Vagina (tissue), 2 donors: ENCODE measurements around the gene OR52K2. TPM values are rescaled to one million over a fixed set of nuclear protein-coding genes. Genes with fewer than 3 reads are reported as not detected.

Source experiments
- DNase-seq, 2 donors: peaks; one replicate each; pipeline ENCODE4 v3.0.0-alpha.2; 2017; ENCODE audit errors: extremely low spot score in 2 of 2
- H3K27ac ChIP-seq: fragments of 200-600 bp; sonication (generic); one replicate; pipeline ENCODE4 v1.5.1; 2019
- H3K27me3 ChIP-seq: fragments of 200-600 bp; sonication (generic); one replicate; pipeline ENCODE4 v1.5.1; 2019
- H3K36me3 ChIP-seq, 2 donors: fragments of 200-600 bp; sonication (generic); one replicate each; pipeline ENCODE4 v1.5.1; 2017 to 2019
- H3K4me1 ChIP-seq: fragments of 200-600 bp; sonication (generic); one replicate; pipeline ENCODE4 v1.5.1; 2019
- H3K4me3 ChIP-seq, 2 donors: fragments of 200-600 bp; sonication (generic); 1 replicate in 1 of 2; 2 replicates in 1 of 2; pipeline ENCODE4 v1.5.1; 2016 to 2019
- H3K9me3 ChIP-seq: fragments of 200-600 bp; sonication (generic); one replicate; pipeline ENCODE4 v1.5.1; 2019
- POLR2A ChIP-seq, 2 donors: fragments of 450-650 bp; IDR thresholded peaks; one replicate each; pipeline ENCODE4 v1.6.1; 2017; ENCODE audit warnings: antibody characterized with exemption in 2 of 2, mild to moderate bottlenecking in 2 of 2, moderate library complexity in 2 of 2
- POLR2AphosphoS5 ChIP-seq, 2 donors: sonication (generic); formaldehyde crosslinking; IDR thresholded peaks; one replicate each; pipeline ENCODE4 v1.9.0; 2017; ENCODE audit warnings: antibody characterized with exemption in 2 of 2, mild to moderate bottlenecking in 2 of 2, low read depth in 1 of 2; ENCODE audit not compliant: insufficient read depth in 1 of 2
- intact Hi-C: fragments of 100-400 bp; cut with DNase I; formaldehyde crosslinking; loops from one replicate; pipeline ENCODE4 v1.15.1; 2023
- total RNA-seq: library from RNA; depleted of rRNA; stranded (reverse); fragments of >200 nt; gene quantifications from one replicate; pipeline ENCODE4 v1.2.3, GENCODE V29; 2016
- TF ChIP-seq, protein P1 (sequence below), 3 experiments: fragments of 450-650 bp in 2 of 3; fragments of 200-600 bp in 1 of 3; sonication (generic) in 1 of 3; IDR thresholded peaks; one replicate each; pipeline ENCODE4 v1.5.1; 2017 to 2019; ENCODE audit warnings: antibody characterized with exemption in 3 of 3, mild to moderate bottlenecking in 2 of 3, moderate library complexity in 2 of 3

The OR52K2 gene
- total RNA-seq, 1 donor from 2014 or later: not detected

DNA sequence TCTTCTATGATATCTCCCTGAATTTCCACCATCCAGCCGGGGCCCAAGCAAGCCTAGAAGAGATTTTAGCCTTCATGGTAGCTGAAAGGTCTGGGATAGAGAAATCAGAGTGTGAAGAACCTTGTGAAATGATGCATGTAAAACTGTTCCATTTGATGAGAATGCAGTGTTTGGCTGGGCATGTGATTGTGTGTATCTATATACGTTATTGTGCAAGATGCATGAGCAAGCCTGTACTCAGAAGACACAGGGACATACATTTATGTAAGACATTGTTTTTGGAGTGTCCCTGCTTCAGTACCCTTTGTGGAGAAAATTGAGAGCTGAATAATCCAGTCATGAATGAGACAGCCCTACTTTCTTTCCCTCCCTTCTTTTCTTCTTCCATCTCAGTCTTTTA is 15.2 kb upstream of the OR52K2 start:
- Histone ChIP-seq H3K27ac (no peak overlapping the region), H3K36me3 (no peaks in the 10 kb centered on the region), H3K4me1 (no peaks in the 10 kb centered on the region), H3K4me3 (no peak overlapping the region), H3K9me3 (no peaks in the 10 kb centered on the region), H3K27me3 (no peaks in the 10 kb centered on the region)
- intact Hi-C loops: no loop called here
- no peak for DNase-seq
- TF ChIP-seq, protein P1, sequence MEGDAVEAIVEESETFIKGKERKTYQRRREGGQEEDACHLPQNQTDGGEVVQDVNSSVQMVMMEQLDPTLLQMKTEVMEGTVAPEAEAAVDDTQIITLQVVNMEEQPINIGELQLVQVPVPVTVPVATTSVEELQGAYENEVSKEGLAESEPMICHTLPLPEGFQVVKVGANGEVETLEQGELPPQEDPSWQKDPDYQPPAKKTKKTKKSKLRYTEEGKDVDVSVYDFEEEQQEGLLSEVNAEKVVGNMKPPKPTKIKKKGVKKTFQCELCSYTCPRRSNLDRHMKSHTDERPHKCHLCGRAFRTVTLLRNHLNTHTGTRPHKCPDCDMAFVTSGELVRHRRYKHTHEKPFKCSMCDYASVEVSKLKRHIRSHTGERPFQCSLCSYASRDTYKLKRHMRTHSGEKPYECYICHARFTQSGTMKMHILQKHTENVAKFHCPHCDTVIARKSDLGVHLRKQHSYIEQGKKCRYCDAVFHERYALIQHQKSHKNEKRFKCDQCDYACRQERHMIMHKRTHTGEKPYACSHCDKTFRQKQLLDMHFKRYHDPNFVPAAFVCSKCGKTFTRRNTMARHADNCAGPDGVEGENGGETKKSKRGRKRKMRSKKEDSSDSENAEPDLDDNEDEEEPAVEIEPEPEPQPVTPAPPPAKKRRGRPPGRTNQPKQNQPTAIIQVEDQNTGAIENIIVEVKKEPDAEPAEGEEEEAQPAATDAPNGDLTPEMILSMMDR (IDR thresholded peaks at IDR 0.05): no peak
- TF ChIP-seq POLR2AphosphoS5 (IDR thresholded peaks at IDR 0.05; ENCODE audit: insufficient read depth in 1 of 2, low read depth in 1 of 2): no peak
- TF ChIP-seq POLR2A (IDR thresholded peaks at IDR 0.05): no peak

DNA sequence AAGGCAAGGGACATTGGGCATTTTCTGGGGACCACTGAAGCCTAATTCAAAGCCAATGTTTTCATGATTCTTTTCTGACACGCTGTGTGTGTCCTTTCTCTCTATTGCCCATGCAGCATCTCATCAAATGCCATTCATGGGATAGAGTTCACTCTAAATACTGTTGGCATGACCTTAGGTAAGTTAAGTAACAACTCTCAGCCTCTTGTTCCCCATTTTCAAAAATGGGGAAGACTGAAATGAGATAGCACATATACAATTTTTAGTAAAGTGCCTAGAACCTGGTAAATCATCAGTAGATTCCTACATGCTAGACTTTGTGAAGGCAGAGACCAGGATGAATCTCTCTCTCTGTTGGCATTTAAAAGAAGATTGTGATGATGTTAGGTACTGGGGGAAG is 12.7 kb upstream of the OR52K2 start:
- Histone ChIP-seq H3K4me1 (no peaks in the 10 kb centered on the region), H3K27ac (no peak overlapping the region), H3K36me3 (no peaks in the 10 kb centered on the region), H3K9me3 (no peaks in the 10 kb centered on the region), H3K27me3 (no peaks in the 10 kb centered on the region), H3K4me3 (no peak overlapping the region)
- intact Hi-C loops: no loop called here
- no peak for TF ChIP-seq POLR2A (IDR thresholded peaks at IDR 0.05)
- TF ChIP-seq, protein P1 (IDR thresholded peaks at IDR 0.05): no peak
- no peak for TF ChIP-seq POLR2AphosphoS5 (IDR thresholded peaks at IDR 0.05; ENCODE audit: insufficient read depth in 1 of 2, low read depth in 1 of 2)
- DNase-seq: no peak

DNA sequence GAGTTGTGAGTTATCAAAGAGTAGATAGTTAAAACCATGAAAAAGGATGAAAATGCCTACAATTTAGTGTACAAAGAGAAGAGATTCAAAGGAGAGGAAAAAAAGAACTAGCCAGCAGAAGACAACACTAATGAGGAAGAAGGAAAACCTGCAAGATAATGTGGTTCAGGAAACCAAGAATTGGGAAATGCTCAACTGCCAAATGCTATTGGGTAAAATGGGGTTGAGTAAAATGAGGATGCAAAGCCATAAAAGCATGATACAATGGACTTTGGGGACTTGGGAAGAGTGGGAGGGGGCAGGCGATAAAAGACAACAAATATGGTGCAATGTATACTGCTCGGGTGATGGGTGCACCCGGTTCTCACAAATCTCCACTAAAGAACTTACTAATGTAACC is 7.6 kb upstream of the OR52K2 start:
- TF ChIP-seq, protein P1 (IDR thresholded peaks at IDR 0.05): no peak
- TF ChIP-seq POLR2AphosphoS5 (IDR thresholded peaks at IDR 0.05; ENCODE audit: insufficient read depth in 1 of 2, low read depth in 1 of 2) (no peak), POLR2A (IDR thresholded peaks at IDR 0.05) (no peak)
- intact Hi-C loops: no loop called here
- H3K4me1 ChIP-seq: no peaks in the 10 kb centered on the region
- H3K27me3 ChIP-seq: no peaks in the 10 kb centered on the region
- H3K9me3 ChIP-seq: no peaks in the 10 kb centered on the region
- no peak overlapping the region for H3K4me3 ChIP-seq
- no peaks in the 10 kb centered on the region for H3K36me3 ChIP-seq
- no peak for DNase-seq
- no peak overlapping the region for H3K27ac ChIP-seq

DNA sequence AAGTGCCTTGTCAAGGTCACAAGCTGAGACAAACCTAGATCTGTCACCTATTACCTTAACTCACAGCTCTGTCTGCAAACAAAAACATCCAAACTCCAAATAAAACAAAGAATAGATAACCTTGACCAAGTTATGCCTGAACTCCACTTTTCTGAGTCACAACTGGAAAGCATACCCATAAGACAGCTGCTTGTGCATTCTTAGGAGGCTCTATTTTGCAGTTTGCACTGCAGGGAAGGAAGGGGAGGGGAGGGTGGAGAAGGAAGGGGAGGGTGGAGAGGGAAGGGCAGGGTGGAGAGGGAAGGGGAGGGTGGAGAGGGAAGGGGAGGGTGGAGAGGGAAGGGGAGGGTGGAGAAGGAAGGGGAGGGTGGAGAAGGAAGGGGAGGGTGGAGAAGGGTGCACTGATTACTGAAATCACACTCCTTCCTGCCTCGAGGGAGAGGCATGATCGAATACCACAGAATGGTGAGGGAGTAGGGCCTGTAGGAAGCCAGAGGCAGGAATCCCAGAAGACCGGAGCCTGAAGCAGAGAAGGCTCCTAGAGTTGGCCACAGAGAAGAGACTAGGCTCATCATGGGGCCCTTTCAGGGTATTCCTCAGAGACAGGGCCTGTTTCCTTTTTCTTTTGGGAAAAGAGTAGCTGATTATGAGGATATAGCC is 5.7 kb upstream of the OR52K2 start:
- Histone ChIP-seq H3K4me1 (no peaks in the 10 kb centered on the region), H3K4me3 (no peak overlapping the region), H3K27me3 (no peaks in the 10 kb centered on the region), H3K36me3 (no peaks in the 10 kb centered on the region), H3K27ac (no peak overlapping the region), H3K9me3 (no peaks in the 10 kb centered on the region)
- intact Hi-C loops: no loop called here
- DNase-seq: no peak
- TF ChIP-seq POLR2A (IDR thresholded peaks at IDR 0.05): no peak
- TF ChIP-seq, protein P1 (IDR thresholded peaks at IDR 0.05): no peak
- TF ChIP-seq POLR2AphosphoS5 (IDR thresholded peaks at IDR 0.05; ENCODE audit: insufficient read depth in 1 of 2, low read depth in 1 of 2): no peak

DNA sequence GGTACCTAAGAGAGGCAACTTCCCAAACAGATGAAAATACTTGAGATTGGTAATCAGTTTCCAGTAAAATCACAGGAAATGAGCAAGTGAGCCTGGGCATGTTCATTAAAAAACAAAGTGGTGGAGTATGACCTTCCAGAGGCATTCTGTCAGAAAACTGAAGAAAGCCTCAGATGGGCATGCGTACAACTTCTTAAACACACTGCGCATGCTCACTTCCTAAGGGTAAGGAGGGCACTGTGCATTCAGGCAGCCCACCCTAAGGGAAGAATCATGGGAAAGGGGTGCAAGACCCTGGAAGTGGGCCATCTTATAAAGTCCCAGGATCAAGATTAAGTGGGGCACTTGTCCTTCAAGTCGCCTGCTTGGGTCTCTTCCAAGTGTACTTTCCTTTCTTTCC is 4.0 kb downstream of the OR52K2 start:
- intact Hi-C loops: no loop called here
- H3K27me3 ChIP-seq: no peaks in the 10 kb centered on the region
- TF ChIP-seq, protein P1 (IDR thresholded peaks at IDR 0.05): no peak
- TF ChIP-seq POLR2AphosphoS5 (IDR thresholded peaks at IDR 0.05; ENCODE audit: insufficient read depth in 1 of 2, low read depth in 1 of 2) (no peak), POLR2A (IDR thresholded peaks at IDR 0.05) (no peak)
- no peaks in the 10 kb centered on the region for H3K9me3 ChIP-seq
- H3K4me3 ChIP-seq: no peak overlapping the region
- no peaks in the 10 kb centered on the region for H3K36me3 ChIP-seq
- H3K27ac ChIP-seq: no peak overlapping the region
- no peaks in the 10 kb centered on the region for H3K4me1 ChIP-seq
- DNase-seq: no peak
